ENCODE data around the gene MTARC1. TPM values are rescaled to one million over a fixed set of nuclear protein-coding genes. Genes with fewer than 3 reads are reported as not detected.

The MTARC1 gene
- total RNA-seq, 1 experiment from 2014 or later, result 26.5 TPM

DNA sequence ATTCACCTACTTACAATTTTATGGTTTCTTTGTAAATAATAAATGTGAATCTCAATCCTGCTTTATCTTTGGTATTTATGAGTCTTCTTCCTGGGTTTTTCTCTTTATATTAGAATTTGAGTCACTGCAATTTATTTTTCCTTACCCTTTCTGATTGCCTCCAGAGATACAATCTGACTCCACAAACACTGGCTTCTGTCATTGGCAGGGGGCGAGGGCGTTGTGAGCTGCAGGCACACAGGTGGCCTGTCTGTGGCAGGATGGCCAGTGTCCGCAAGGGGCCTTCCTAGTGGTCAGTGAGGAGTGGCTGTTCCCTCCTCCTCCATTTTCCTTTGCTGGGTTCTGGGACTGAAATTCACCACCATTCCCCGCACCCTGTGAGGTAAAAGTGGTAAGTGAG, 2.0 kb upstream of the MTARC1 start:
- H3K36me3 ChIP-seq (ENCODE audit: control insufficient read depth in 1 of 2, insufficient read depth in 2 of 2, low read length in 2 of 2), result no peaks in the 10 kb centered on the region
- no peak overlapping the region for H3K4me3 ChIP-seq (replicated peaks in 1 of 2; ENCODE audit: low read depth in 1 of 2, low read length in 2 of 2)
- DNase-seq (ENCODE audit: low read depth, low spot score) (no peak), ATAC-seq (no peak)
- ChIA-PET RAD21 (ENCODE audit: low non-redundant PET in 1 of 2, low total read pairs in 2 of 2, uncharacterized antibody in 2 of 2, unreplicated experiment in 2 of 2) (no interaction called here), CTCF (interaction anchor here (1.1 to 3.4 kb wide), 2 partner anchors 9 to 595 kb away, joined by 3 to 29 read pairs; no protein-coding TSS in a partner anchor), POLR2A (no interaction called here)
- no peaks in the 10 kb centered on the region for H3K9me2 ChIP-seq (ENCODE audit: insufficient read depth)
- no peaks in the 10 kb centered on the region for H3K27me3 ChIP-seq (ENCODE audit: insufficient read depth, low read length)
- no peak overlapping the region for H3K9ac ChIP-seq (ENCODE audit: low read length)
- no peaks in the 10 kb centered on the region for H4K20me1 ChIP-seq (ENCODE audit: insufficient read depth)
- no peaks in the 10 kb centered on the region for H3K9me3 ChIP-seq (ENCODE audit: control insufficient read depth in 1 of 2, insufficient read depth in 1 of 2, low read depth in 1 of 2, low read length in 2 of 2)
- BruUV-seq (replicated peaks), result no TSS peak
- H2AFZ ChIP-seq (ENCODE audit: low read depth, low read length, poor library complexity, severe bottlenecking), result no peak overlapping the region
- peaks cover 9 to 25% of the 10 kb centered on the region in 2 experiments for H3K4me1 ChIP-seq (ENCODE audit: control insufficient read depth in 1 of 2, insufficient read depth in 2 of 2, low read length in 2 of 2)
- intact Hi-C loops (cut with micrococcal nuclease), result loop anchor here (5.0 kb wide), 1 partner anchor 947 kb away; no protein-coding TSS in a partner anchor
- H3K79me2 ChIP-seq (ENCODE audit: insufficient read depth, low read length), result peaks cover 12% of the 10 kb centered on the region
- no peak overlapping the region for H3K4me2 ChIP-seq (ENCODE audit: low read length)
- H3K27ac ChIP-seq (ENCODE audit: low read depth, low read length), result no peak overlapping the region
- TF ChIP-seq, protein P1, sequence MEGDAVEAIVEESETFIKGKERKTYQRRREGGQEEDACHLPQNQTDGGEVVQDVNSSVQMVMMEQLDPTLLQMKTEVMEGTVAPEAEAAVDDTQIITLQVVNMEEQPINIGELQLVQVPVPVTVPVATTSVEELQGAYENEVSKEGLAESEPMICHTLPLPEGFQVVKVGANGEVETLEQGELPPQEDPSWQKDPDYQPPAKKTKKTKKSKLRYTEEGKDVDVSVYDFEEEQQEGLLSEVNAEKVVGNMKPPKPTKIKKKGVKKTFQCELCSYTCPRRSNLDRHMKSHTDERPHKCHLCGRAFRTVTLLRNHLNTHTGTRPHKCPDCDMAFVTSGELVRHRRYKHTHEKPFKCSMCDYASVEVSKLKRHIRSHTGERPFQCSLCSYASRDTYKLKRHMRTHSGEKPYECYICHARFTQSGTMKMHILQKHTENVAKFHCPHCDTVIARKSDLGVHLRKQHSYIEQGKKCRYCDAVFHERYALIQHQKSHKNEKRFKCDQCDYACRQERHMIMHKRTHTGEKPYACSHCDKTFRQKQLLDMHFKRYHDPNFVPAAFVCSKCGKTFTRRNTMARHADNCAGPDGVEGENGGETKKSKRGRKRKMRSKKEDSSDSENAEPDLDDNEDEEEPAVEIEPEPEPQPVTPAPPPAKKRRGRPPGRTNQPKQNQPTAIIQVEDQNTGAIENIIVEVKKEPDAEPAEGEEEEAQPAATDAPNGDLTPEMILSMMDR (IDR thresholded peaks at IDR 0.05 in 2 of 3, conservative IDR thresholded peaks at IDR 0.05 in 1 of 3; ENCODE audit: borderline replicate concordance in 1 of 3, insufficient read depth in 1 of 3, low read depth in 2 of 3, low read length in 2 of 3), result no peak
- TF ChIP-seq CEBPB (IDR thresholded peaks at IDR 0.05; ENCODE audit: low read depth) (no peak), EZH2 (IDR thresholded peaks at IDR 0.05) (no peak), ELF1 (IDR thresholded peaks at IDR 0.05; ENCODE audit: borderline replicate concordance, low read depth) (no peak), SRF (IDR thresholded peaks at IDR 0.05; ENCODE audit: low read depth) (no peak), JUND (IDR thresholded peaks at IDR 0.05) (no peak), YY1 (IDR thresholded peaks at IDR 0.05; ENCODE audit: extremely low read depth, insufficient replicate concordance, low read depth, low read length) (no peak), TCF7L2 (IDR thresholded peaks at IDR 0.05; ENCODE audit: borderline replicate concordance, extremely low read depth, insufficient read depth, insufficient read length) (no peak), EGR1 (IDR thresholded peaks at IDR 0.05; ENCODE audit: low read depth) (no peak), SIN3A (IDR thresholded peaks at IDR 0.05; ENCODE audit: low read depth) (no peak), CBX3 (IDR thresholded peaks at IDR 0.05; ENCODE audit: low read depth) (no peak), POLR2A (IDR thresholded peaks at IDR 0.05; ENCODE audit: borderline replicate concordance, extremely low read depth, insufficient read depth, insufficient read length) (no peak), FOSL1 (IDR thresholded peaks at IDR 0.05; ENCODE audit: low read depth) (no peak), ZFX (IDR thresholded peaks at IDR 0.05) (no peak), RAD21 (IDR thresholded peaks at IDR 0.05; ENCODE audit: low read depth) (no peak), POLR2AphosphoS5 (IDR thresholded peaks at IDR 0.05; ENCODE audit: low read depth, low read length) (no peak), ZNF274 (IDR thresholded peaks at IDR 0.05; ENCODE audit: low read depth, low read length) (no peak)
- TF ChIP-seq, protein P2, sequence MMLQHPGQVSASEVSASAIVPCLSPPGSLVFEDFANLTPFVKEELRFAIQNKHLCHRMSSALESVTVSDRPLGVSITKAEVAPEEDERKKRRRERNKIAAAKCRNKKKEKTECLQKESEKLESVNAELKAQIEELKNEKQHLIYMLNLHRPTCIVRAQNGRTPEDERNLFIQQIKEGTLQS (IDR thresholded peaks at IDR 0.05), result no peak
- TF ChIP-seq, protein P3, sequence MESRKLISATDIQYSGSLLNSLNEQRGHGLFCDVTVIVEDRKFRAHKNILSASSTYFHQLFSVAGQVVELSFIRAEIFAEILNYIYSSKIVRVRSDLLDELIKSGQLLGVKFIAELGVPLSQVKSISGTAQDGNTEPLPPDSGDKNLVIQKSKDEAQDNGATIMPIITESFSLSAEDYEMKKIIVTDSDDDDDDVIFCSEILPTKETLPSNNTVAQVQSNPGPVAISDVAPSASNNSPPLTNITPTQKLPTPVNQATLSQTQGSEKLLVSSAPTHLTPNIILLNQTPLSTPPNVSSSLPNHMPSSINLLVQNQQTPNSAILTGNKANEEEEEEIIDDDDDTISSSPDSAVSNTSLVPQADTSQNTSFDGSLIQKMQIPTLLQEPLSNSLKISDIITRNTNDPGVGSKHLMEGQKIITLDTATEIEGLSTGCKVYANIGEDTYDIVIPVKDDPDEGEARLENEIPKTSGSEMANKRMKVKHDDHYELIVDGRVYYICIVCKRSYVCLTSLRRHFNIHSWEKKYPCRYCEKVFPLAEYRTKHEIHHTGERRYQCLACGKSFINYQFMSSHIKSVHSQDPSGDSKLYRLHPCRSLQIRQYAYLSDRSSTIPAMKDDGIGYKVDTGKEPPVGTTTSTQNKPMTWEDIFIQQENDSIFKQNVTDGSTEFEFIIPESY (IDR thresholded peaks at IDR 0.05; ENCODE audit: extremely low read depth, insufficient replicate concordance, low read length), result no peak
- TF ChIP-seq, protein P4, sequence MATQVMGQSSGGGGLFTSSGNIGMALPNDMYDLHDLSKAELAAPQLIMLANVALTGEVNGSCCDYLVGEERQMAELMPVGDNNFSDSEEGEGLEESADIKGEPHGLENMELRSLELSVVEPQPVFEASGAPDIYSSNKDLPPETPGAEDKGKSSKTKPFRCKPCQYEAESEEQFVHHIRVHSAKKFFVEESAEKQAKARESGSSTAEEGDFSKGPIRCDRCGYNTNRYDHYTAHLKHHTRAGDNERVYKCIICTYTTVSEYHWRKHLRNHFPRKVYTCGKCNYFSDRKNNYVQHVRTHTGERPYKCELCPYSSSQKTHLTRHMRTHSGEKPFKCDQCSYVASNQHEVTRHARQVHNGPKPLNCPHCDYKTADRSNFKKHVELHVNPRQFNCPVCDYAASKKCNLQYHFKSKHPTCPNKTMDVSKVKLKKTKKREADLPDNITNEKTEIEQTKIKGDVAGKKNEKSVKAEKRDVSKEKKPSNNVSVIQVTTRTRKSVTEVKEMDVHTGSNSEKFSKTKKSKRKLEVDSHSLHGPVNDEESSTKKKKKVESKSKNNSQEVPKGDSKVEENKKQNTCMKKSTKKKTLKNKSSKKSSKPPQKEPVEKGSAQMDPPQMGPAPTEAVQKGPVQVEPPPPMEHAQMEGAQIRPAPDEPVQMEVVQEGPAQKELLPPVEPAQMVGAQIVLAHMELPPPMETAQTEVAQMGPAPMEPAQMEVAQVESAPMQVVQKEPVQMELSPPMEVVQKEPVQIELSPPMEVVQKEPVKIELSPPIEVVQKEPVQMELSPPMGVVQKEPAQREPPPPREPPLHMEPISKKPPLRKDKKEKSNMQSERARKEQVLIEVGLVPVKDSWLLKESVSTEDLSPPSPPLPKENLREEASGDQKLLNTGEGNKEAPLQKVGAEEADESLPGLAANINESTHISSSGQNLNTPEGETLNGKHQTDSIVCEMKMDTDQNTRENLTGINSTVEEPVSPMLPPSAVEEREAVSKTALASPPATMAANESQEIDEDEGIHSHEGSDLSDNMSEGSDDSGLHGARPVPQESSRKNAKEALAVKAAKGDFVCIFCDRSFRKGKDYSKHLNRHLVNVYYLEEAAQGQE (IDR thresholded peaks at IDR 0.05; ENCODE audit: low read depth), result no peak
